GM12878 (cell line): ENCODE results near the gene ROR2. TPM values are rescaled to one million over a fixed set of nuclear protein-coding genes. Genes with fewer than 3 reads are reported as not detected.

Experiments used
- ATAC-seq: fragments of 200-7000 bp; cut with Tn5 transposase; 3 replicates; pipeline ENCODE4 v1.9.1; 2020; ENCODE audit warnings: mild to moderate bottlenecking, moderate library complexity
- BruUV-seq: library from RNA; stranded (reverse); fragments of 400-500 nt; replicated peaks from 2 replicates; lab custom pipeline; 2021; lab: Mats Ljungman, UMichigan
- CTCF ChIA-PET: fragments of 300-600 bp; sonication (Branson Sonifier 250); formaldehyde crosslinking; extraction: SDS; loops from one replicate; lab custom pipeline; 2021; ENCODE audit warnings: inconsistent platforms; lab: Yijun Ruan, JAX
- POLR2A ChIA-PET: fragments of 350-600 bp; formaldehyde crosslinking; extraction: SDS; loops from one replicate; lab custom pipeline; 2021; ENCODE audit warnings: inconsistent platforms; lab: Charles Lee
- RAD21 ChIA-PET: fragments of 300-600 bp; sonication (Branson Sonifier 250); formaldehyde crosslinking; loops from one replicate; lab custom pipeline; 2023; ENCODE audit warnings: antibody characterized with exemption; ENCODE audit not compliant: unreplicated experiment; lab: Charles Lee
- SMC1A ChIA-PET: fragments of 300-600 bp; sonication (Branson Sonifier 250); formaldehyde crosslinking; loops from one replicate; lab custom pipeline; 2023; ENCODE audit not compliant: unreplicated experiment, uncharacterized antibody; lab: Charles Lee
- DNase-seq: peaks from one replicate; pipeline ENCODE4 v3.0.0-alpha.2; 2011; ENCODE audit warnings: low read depth, low spot score
- FAIRE-seq: peaks from 3 replicates; lab custom pipeline; 2011; peaks lifted over from hg19 to GRCh38; lab: Jason Lieb, UNC
- H2AFZ ChIP-seq: 2 replicates; pipeline ENCODE4 v1.6.0; 2011; ENCODE audit warnings: low read depth, low read length, control low read depth; ENCODE audit not compliant: control insufficient read depth
- H3K27ac ChIP-seq: 2 replicates; pipeline ENCODE4 v1.5.1; 2011; ENCODE audit warnings: control low read depth; ENCODE audit not compliant: control insufficient read depth, insufficient read depth
- H3K27me3 ChIP-seq, 2 experiments: replicated peaks in 1 of 2; 2 replicates each; pipeline versions ENCODE4 v1.6.0 to v1.6.1; 2011; ENCODE audit warnings: low read length in 1 of 2; ENCODE audit not compliant: control insufficient read depth in 2 of 2, insufficient read depth in 2 of 2
- H3K36me3 ChIP-seq, 2 experiments: 2 replicates each; pipeline ENCODE4 v1.5.1; 2011; ENCODE audit warnings: low read length in 1 of 2; ENCODE audit not compliant: control insufficient read depth in 2 of 2, insufficient read depth in 2 of 2
- H3K4me1 ChIP-seq: 2 replicates; pipeline ENCODE4 v1.6.1; 2011; ENCODE audit warnings: mild to moderate bottlenecking, low read length, moderate library complexity, mixed read lengths; ENCODE audit not compliant: control insufficient read depth, insufficient read depth
- H3K4me2 ChIP-seq: 2 replicates; pipeline ENCODE4 v1.6.0; 2011; ENCODE audit warnings: control low read depth; ENCODE audit not compliant: control insufficient read depth, insufficient read depth
- H3K4me3 ChIP-seq: fragments of 200-600 bp; sonication (generic); 2 replicates; pipeline ENCODE4 v1.5.1; 2016
- H3K79me2 ChIP-seq: 2 replicates; pipeline ENCODE4 v1.6.0; 2011; ENCODE audit warnings: low read length; ENCODE audit not compliant: control insufficient read depth, insufficient read depth
- H3K9ac ChIP-seq: 2 replicates; pipeline ENCODE4 v1.8.0; 2011; ENCODE audit warnings: low read length, control low read depth, mixed read lengths; ENCODE audit not compliant: control insufficient read depth, insufficient read depth
- H3K9me3 ChIP-seq: replicated peaks from 3 replicates; pipeline ENCODE4 v1.5.1; 2011; ENCODE audit warnings: mild to moderate bottlenecking, low read length; ENCODE audit not compliant: control insufficient read depth, insufficient read depth
- H4K20me1 ChIP-seq: 2 replicates; pipeline ENCODE4 v1.6.0; 2011; ENCODE audit not compliant: control insufficient read depth, insufficient read depth
- CBX5 ChIP-seq: sonication (generic); IDR thresholded peaks from 2 replicates; pipeline ENCODE4 v1.6.1; 2016; ENCODE audit warnings: low read depth, moderate library complexity, mild to moderate bottlenecking, inconsistent platforms
- CREB1 ChIP-seq: IDR thresholded peaks from 2 replicates; pipeline ENCODE4 v1.6.1; 2012; ENCODE audit warnings: low read depth, mild to moderate bottlenecking, inconsistent platforms
- GABPA ChIP-seq: IDR thresholded peaks from 2 replicates; pipeline ENCODE4 v1.6.1; 2014; ENCODE audit warnings: antibody characterized with exemption, low read depth, mild to moderate bottlenecking, inconsistent platforms
- HCFC1 ChIP-seq: fragments of 150-350 bp; IDR thresholded peaks from 2 replicates; pipeline ENCODE4 v1.6.1; 2014; ENCODE audit warnings: low read length
- MTA2 ChIP-seq: fragments of 450-650 bp; IDR thresholded peaks from 2 replicates; pipeline ENCODE4 v1.6.1; 2016; ENCODE audit warnings: low read depth, mild to moderate bottlenecking, moderate library complexity
- NFXL1 ChIP-seq: fragments of 450-650 bp; IDR thresholded peaks from 2 replicates; pipeline ENCODE4 v1.6.1; 2017; ENCODE audit warnings: antibody characterized with exemption, mild to moderate bottlenecking, borderline replicate concordance
- NFYB ChIP-seq: IDR thresholded peaks from 2 replicates; pipeline ENCODE4 v1.6.1; 2011; ENCODE audit warnings: low read depth, mild to moderate bottlenecking, low read length, improper control_type of control experiment, moderate library complexity; ENCODE audit not compliant: insufficient read depth
- RAD51 ChIP-seq: fragments of 450-650 bp; IDR thresholded peaks from 2 replicates; pipeline ENCODE4 v1.6.1; 2016; ENCODE audit warnings: moderate library complexity, mild to moderate bottlenecking, inconsistent platforms
- RELA ChIP-seq: fragments of 450-650 bp; IDR thresholded peaks from 2 replicates; pipeline ENCODE4 v1.8.0; 2014; ENCODE audit warnings: borderline replicate concordance; ENCODE audit not compliant: partially characterized antibody
- TCF7 ChIP-seq: IDR thresholded peaks from 2 replicates; pipeline ENCODE4 v1.6.1; 2014; ENCODE audit warnings: antibody characterized with exemption, borderline replicate concordance
- WGBS: methylation state at CpG from one replicate; pipeline ENCODE4 v1.1.6; 2016; ENCODE audit warnings: low lambda C conversion rate; ENCODE audit not compliant: insufficient replicate concordance, insufficient coverage; ENCODE audit errors: missing lambda C conversion rate; 5-methylcytosine and 5-hydroxymethylcytosine counted together
- in situ Hi-C: fragments of 300-500 bp; cut with MboI; formaldehyde crosslinking; loops from 9 replicates; pipeline ENCODE4 v1.14.3; 2018; ENCODE audit warnings: mixed read lengths
- intact Hi-C: fragments of 100-400 bp; cut with micrococcal nuclease; formaldehyde crosslinking; loops from one replicate; pipeline ENCODE4 v1.14.2; 2022; ENCODE audit not compliant: unreplicated experiment
- polyA plus RNA-seq, 11 experiments: library from polyadenylated mRNA; depleted of rRNA in 4 of 11; unstranded in 6 of 11; stranded (reverse) in 5 of 11; fragments of >200 nt; fragmentation: Nextera tagmentation in 4 of 11; fragmentation: Illumina TruSeq in 1 of 11; extraction: Ambion mirVana in 4 of 11; extraction: Trizol in 1 of 11; gene quantifications; 1 replicate in 1 of 11; 2 replicates in 10 of 11; pipeline versions ENCODE4 v1.2.1 to v1.2.3, GENCODE V29; 2011 to 2016; ENCODE audit warnings: inconsistent platforms in 2 of 11, missing spikeins in 2 of 11, low read depth in 1 of 11
- total RNA-seq, 4 experiments: library from RNA; depleted of rRNA in 3 of 4; stranded (reverse); fragments of >200 nt in 3 of 4; fragmentation: Illumina TruSeq in 1 of 4; extraction: Trizol in 1 of 4; gene quantifications; 2 replicates each; pipeline versions ENCODE4 v1.2.1 to v1.2.3, GENCODE V29; 2013 to 2021
- TF ChIP-seq, protein P1 (sequence below): fragments of 450-650 bp; formaldehyde crosslinking; IDR thresholded peaks from 2 replicates; pipeline ENCODE4 v1.4.0; 2020; ENCODE audit warnings: mild to moderate bottlenecking, moderate library complexity
- TF ChIP-seq, protein P2 (sequence below): fragments of 450-650 bp; formaldehyde crosslinking; IDR thresholded peaks from 2 replicates; pipeline ENCODE4 v1.4.0; 2022; ENCODE audit warnings: mild to moderate bottlenecking, moderate library complexity

The ROR2 gene
- total and polyA plus RNA-seq, 10 of the 15 experiments (the other 5 are each of a cell fraction or from before 2014, with no cell fraction given), result 0.03 to 0.05 TPM; not detected in 8

GRCh38 chr9:91953718-91954117 lies 3.7 kb upstream of the ROR2 start:
- in situ Hi-C loops, result no loop called here

DNA sequence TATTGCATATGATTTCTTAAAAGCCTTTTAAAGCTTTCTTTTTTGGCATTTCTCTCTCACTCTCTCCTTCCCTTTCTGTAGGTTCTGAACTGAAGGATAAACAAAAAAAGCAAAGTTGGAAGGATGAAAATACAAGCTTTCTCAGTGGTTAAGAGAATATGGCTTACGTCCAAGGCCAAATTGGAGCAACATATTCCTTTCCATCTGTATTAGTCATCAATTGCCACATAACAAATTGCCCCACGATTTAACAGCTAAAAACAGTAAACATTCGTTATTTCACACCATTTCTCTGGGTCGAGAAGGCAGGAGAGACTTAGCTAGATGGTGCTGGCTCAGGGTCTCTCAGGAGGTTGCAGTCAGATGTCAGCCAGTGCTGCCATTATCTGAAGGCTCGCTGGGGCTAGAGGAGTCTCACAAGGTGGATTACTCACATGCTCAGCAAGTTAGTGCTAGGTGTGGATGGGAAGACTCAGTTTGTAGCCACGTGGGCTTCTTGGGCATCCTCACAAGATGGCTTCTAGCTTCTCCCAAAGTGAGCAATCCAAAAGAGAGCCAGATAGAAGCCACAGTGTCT lies 2.0 kb upstream of the ROR2 start:
- BruUV-seq, result no TSS peak
- Histone ChIP-seq H2AFZ (no peak overlapping the region), H3K36me3 (no peaks in the 10 kb centered on the region), H3K4me1 (no peaks in the 10 kb centered on the region), H4K20me1 (no peaks in the 10 kb centered on the region), H3K9me3 (no peaks in the 10 kb centered on the region), H3K27me3 (peaks cover 8 to 26% of the 10 kb centered on the region in 2 experiments; a peak in 3 of 4 replicates), H3K27ac (no peak overlapping the region), H3K4me3 (no peak overlapping the region), H3K79me2 (no peaks in the 10 kb centered on the region), H3K9ac (no peak overlapping the region), H3K4me2 (no peak overlapping the region)
- ChIA-PET SMC1A (no interaction called here), RAD21 (no interaction called here), CTCF (interaction anchor here (0.7 to 2.1 kb wide), 4 partner anchors 11 to 1037 kb away, joined by 3 to 5 read pairs (median 4); no protein-coding TSS in a partner anchor), POLR2A (no interaction called here)
- intact Hi-C loops (no loop called here), in situ Hi-C loops (no loop called here)
- no peak for ATAC-seq
- no peak for FAIRE-seq
- DNase-seq, result no peak
- 23% methylated on average over 6 of the region's 6 CpGs for WGBS
- TF ChIP-seq NFXL1 (no peak), CBX5 (no peak), RELA (no peak), MTA2 (no peak), NFYB (no peak)
- TF ChIP-seq, protein P1, sequence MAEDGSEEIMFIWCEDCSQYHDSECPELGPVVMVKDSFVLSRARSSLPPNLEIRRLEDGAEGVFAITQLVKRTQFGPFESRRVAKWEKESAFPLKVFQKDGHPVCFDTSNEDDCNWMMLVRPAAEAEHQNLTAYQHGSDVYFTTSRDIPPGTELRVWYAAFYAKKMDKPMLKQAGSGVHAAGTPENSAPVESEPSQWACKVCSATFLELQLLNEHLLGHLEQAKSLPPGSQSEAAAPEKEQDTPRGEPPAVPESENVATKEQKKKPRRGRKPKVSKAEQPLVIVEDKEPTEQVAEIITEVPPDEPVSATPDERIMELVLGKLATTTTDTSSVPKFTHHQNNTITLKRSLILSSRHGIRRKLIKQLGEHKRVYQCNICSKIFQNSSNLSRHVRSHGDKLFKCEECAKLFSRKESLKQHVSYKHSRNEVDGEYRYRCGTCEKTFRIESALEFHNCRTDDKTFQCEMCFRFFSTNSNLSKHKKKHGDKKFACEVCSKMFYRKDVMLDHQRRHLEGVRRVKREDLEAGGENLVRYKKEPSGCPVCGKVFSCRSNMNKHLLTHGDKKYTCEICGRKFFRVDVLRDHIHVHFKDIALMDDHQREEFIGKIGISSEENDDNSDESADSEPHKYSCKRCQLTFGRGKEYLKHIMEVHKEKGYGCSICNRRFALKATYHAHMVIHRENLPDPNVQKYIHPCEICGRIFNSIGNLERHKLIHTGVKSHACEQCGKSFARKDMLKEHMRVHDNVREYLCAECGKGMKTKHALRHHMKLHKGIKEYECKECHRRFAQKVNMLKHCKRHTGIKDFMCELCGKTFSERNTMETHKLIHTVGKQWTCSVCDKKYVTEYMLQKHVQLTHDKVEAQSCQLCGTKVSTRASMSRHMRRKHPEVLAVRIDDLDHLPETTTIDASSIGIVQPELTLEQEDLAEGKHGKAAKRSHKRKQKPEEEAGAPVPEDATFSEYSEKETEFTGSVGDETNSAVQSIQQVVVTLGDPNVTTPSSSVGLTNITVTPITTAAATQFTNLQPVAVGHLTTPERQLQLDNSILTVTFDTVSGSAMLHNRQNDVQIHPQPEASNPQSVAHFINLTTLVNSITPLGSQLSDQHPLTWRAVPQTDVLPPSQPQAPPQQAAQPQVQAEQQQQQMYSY, result no peak
- TF ChIP-seq, protein P2, sequence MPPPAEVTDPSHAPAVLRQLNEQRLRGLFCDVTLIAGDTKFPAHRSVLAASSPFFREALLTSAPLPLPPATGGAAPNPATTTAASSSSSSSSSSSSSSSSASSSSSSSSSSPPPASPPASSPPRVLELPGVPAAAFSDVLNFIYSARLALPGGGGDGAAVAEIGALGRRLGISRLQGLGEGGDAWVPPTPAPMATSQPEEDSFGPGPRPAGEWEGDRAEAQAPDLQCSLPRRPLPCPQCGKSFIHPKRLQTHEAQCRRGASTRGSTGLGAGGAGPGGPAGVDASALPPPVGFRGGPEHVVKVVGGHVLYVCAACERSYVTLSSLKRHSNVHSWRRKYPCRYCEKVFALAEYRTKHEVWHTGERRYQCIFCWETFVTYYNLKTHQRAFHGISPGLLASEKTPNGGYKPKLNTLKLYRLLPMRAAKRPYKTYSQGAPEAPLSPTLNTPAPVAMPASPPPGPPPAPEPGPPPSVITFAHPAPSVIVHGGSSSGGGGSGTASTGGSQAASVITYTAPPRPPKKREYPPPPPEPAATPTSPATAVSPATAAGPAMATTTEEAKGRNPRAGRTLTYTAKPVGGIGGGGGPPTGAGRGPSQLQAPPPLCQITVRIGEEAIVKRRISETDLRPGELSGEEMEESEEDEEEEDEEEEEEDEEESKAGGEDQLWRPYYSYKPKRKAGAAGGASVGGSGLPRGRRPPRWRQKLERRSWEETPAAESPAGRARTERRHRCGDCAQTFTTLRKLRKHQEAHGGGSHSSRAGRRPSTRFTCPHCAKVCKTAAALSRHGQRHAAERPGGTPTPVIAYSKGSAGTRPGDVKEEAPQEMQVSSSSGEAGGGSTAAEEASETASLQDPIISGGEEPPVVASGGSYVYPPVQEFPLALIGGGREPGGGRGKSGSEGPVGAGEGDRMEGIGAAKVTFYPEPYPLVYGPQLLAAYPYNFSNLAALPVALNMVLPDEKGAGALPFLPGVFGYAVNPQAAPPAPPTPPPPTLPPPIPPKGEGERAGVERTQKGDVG (CRISPR knock-in tag), result no peak

More at GRCh38 chr9:91953718-91954117, 3.7 kb upstream of the ROR2 start:
- FAIRE-seq (no peak), ATAC-seq (no peak), DNase-seq (no peak)
- intact Hi-C loops, result no loop called here
- no TSS peak for BruUV-seq
- Histone ChIP-seq H3K4me3 (no peak overlapping the region), H2AFZ (no peak overlapping the region), H3K27me3 (peaks cover 8 to 22% of the 10 kb centered on the region in 2 experiments; a peak in 3 of 4 replicates), H3K4me2 (no peak overlapping the region), H3K36me3 (no peaks in the 10 kb centered on the region), H3K4me1 (no peaks in the 10 kb centered on the region), H3K9me3 (no peaks in the 10 kb centered on the region), H3K9ac (no peak overlapping the region), H3K27ac (no peak overlapping the region), H4K20me1 (no peaks in the 10 kb centered on the region), H3K79me2 (no peaks in the 10 kb centered on the region)
- ChIA-PET RAD21 (no interaction called here), POLR2A (no interaction called here), SMC1A (no interaction called here), CTCF (interaction anchor here (1.0 to 3.4 kb wide), 10 partner anchors 9 to 1039 kb away, joined by 3 to 19 read pairs (median 4); partner anchors contain the start of gene SPTLC1)
- TF ChIP-seq HCFC1 (no peak), CREB1 (no peak), RAD51 (no peak), TCF7 (no peak), GABPA (no peak)
- 46% methylated on average over 6 of the region's 6 CpGs for WGBS
